CD14-positive monocyte (primary cell): ENCODE data around the gene EPB41. TPM values are rescaled to one million over a fixed set of nuclear protein-coding genes. Genes with fewer than 3 reads are reported as not detected.

Experiments used
- DNase-seq, 3 donors: peaks; one replicate each; pipeline ENCODE4 v3.0.0-alpha.2; 2011 to 2022
- H2AFZ ChIP-seq: 2 replicates; pipeline ENCODE4 v1.6.0; 2012; ENCODE audit warnings: mild to moderate bottlenecking, low read depth, low read length, inconsistent platforms; ENCODE audit not compliant: insufficient read depth, poor library complexity, severe bottlenecking
- H3K27ac ChIP-seq, 2 donors: 1 replicate in 1 of 2; 2 replicates in 1 of 2; pipeline ENCODE4 v1.5.1; 2012 to 2013; ENCODE audit warnings: low read length in 2 of 2, control low read depth in 1 of 2, inconsistent platforms in 1 of 2, low read depth in 1 of 2, mild to moderate bottlenecking in 1 of 2
- H3K27me3 ChIP-seq, 2 donors: one replicate each; pipeline versions ENCODE4 v1.6.0 to v1.6.1; 2011 to 2013; ENCODE audit warnings: low read length in 2 of 2; ENCODE audit not compliant: control insufficient read depth in 2 of 2, insufficient read depth in 2 of 2
- H3K36me3 ChIP-seq, 2 donors: replicated peaks in 1 of 2; 1 replicate in 1 of 2; 2 replicates in 1 of 2; pipeline versions ENCODE4 v1.5.1 to v1.6.1; 2012 to 2013; ENCODE audit warnings: low read length in 2 of 2, control low read depth in 1 of 2, inconsistent platforms in 1 of 2, mild to moderate bottlenecking in 1 of 2; ENCODE audit not compliant: insufficient read depth in 2 of 2, control insufficient read depth in 1 of 2
- H3K4me1 ChIP-seq, 2 donors: 1 replicate in 1 of 2; 2 replicates in 1 of 2; pipeline versions ENCODE4 v1.5.1 to v1.6.1; 2012 to 2013; ENCODE audit warnings: low read length in 2 of 2, control low read depth in 1 of 2, inconsistent platforms in 1 of 2, mild to moderate bottlenecking in 1 of 2, moderate library complexity in 1 of 2; ENCODE audit not compliant: insufficient read depth in 2 of 2, control insufficient read depth in 1 of 2
- H3K4me2 ChIP-seq: replicated peaks from 2 replicates; pipeline ENCODE3; 2012; ENCODE audit warnings: low read length, moderate library complexity, mild to moderate bottlenecking; ENCODE audit not compliant: poor library complexity, severe bottlenecking; ENCODE audit errors: extremely low read depth
- H3K4me3 ChIP-seq, 3 experiments: fragments of 200-600 bp in 1 of 3; sonication (generic) in 1 of 3; replicated peaks in 1 of 3; 1 replicate in 2 of 3; 2 replicates in 1 of 3; pipeline ENCODE4 v1.5.1; 2011 to 2013; ENCODE audit warnings: low read length in 3 of 3, mild to moderate bottlenecking in 3 of 3, control low read depth in 2 of 3, low read depth in 2 of 3, inconsistent platforms in 1 of 3, moderate library complexity in 1 of 3
- H3K79me2 ChIP-seq: 2 replicates; pipeline ENCODE4 v1.6.0; 2012; ENCODE audit warnings: mild to moderate bottlenecking, control low read depth, inconsistent platforms, low read length, moderate library complexity; ENCODE audit not compliant: insufficient read depth
- H3K9ac ChIP-seq: 2 replicates; pipeline ENCODE4 v1.6.0; 2017; ENCODE audit warnings: low read length, mild to moderate bottlenecking; ENCODE audit not compliant: insufficient read depth, poor library complexity, severe bottlenecking
- H3K9me3 ChIP-seq, 2 donors: replicated peaks in 1 of 2; 1 replicate in 1 of 2; 2 replicates in 1 of 2; pipeline versions ENCODE4 v1.5.1 to v1.6.1; 2012 to 2013; ENCODE audit warnings: low read length in 2 of 2, control low read depth in 1 of 2; ENCODE audit not compliant: control insufficient read depth in 1 of 2, insufficient read depth in 1 of 2
- H4K20me1 ChIP-seq: 2 replicates; pipeline ENCODE4 v1.6.0; 2012; ENCODE audit warnings: mild to moderate bottlenecking, low read length, control low read depth, moderate library complexity; ENCODE audit not compliant: insufficient read depth
- H3K27ac Mint-ChIP-seq, 7 donors: one replicate each; pipeline ENCODE4 v1.8.0; 2020; ENCODE audit warnings: mild to moderate bottlenecking in 7 of 7, mixed read lengths in 7 of 7, moderate library complexity in 6 of 7, inconsistent platforms in 2 of 7
- H3K27me3 Mint-ChIP-seq, 3 donors: one replicate each; pipeline ENCODE4 v1.8.0; 2021 to 2022; ENCODE audit warnings: low read depth in 3 of 3, mild to moderate bottlenecking in 3 of 3, mixed read lengths in 3 of 3, moderate library complexity in 3 of 3, inconsistent platforms in 1 of 3
- H3K36me3 Mint-ChIP-seq, 2 donors: one replicate each; pipeline ENCODE4 v1.8.0; 2020; ENCODE audit warnings: mixed read lengths in 2 of 2, inconsistent platforms in 1 of 2, mild to moderate bottlenecking in 1 of 2
- H3K4me1 Mint-ChIP-seq: one replicate; pipeline ENCODE4 v1.8.0; 2020; ENCODE audit warnings: mild to moderate bottlenecking, mixed read lengths
- H3K4me3 Mint-ChIP-seq, 2 donors: one replicate each; pipeline ENCODE4 v1.8.0; 2020; ENCODE audit warnings: mild to moderate bottlenecking in 2 of 2, mixed read lengths in 2 of 2, moderate library complexity in 1 of 2
- H3K9me3 Mint-ChIP-seq, 7 donors: one replicate each; pipeline ENCODE4 v1.8.0; 2020 to 2022; ENCODE audit warnings: mixed read lengths in 7 of 7, mild to moderate bottlenecking in 6 of 7, moderate library complexity in 6 of 7, inconsistent platforms in 2 of 7
- WGBS: methylation state at CpG from one replicate; pipeline ENCODE4 v1.1.5; 2013; ENCODE audit warnings: missing lambda C conversion rate; ENCODE audit not compliant: insufficient coverage; 5-methylcytosine and 5-hydroxymethylcytosine counted together
- intact Hi-C, 2 donors: fragments of 100-400 bp; cut with micrococcal nuclease; formaldehyde crosslinking; loops; one replicate each; pipeline versions ENCODE4 v1.15.0 to v1.15.1; 2023
- polyA plus RNA-seq, 3 donors: library from polyadenylated mRNA; depleted of rRNA in 1 of 3; unstranded in 2 of 3; stranded (reverse) in 1 of 3; fragments of 300-500 nt in 2 of 3; fragments of >200 nt in 1 of 3; fragmentation: Illumina TruSeq in 2 of 3; gene quantifications; 1 replicate in 2 of 3; 2 replicates in 1 of 3; pipeline ENCODE4 v1.2.3, GENCODE V29; 2012 to 2021
- TF ChIP-seq, protein P1 (sequence below): fragments of 200-600 bp; IDR thresholded peaks from one replicate; pipeline ENCODE4 v1.8.0; 2022; ENCODE audit warnings: antibody characterized with exemption, mild to moderate bottlenecking

Gene EPB41
- polyA plus RNA-seq, 3 donors, result 11.3 to 19.4 (median 18.9) TPM

GRCh38 chr1:29152046-29152805 lies 237.9 kb downstream of the EPB41 start:
- Mint-ChIP-seq H3K27me3 (peaks cover 0 to 1% (median 1%) of the 10 kb centered on the region in 3 donors), H3K4me3 (no peak overlapping the region), H3K9me3 (peaks cover 0 to 2% (median 0%) of the 10 kb centered on the region in 7 donors), H3K36me3 (peaks cover 89 to 99% of the 10 kb centered on the region in 2 donors), H3K4me1 (no peaks in the 10 kb centered on the region), H3K27ac (peak overlapping the region in 5 of 7 donors; percentile 0 to 58 (median 26))
- intact Hi-C loops, result loop anchor here in 1 of 2 donors (5.0 kb wide), 1 partner anchor 605 kb away; no protein-coding TSS in a partner anchor
- Histone ChIP-seq H3K4me2 (no peak overlapping the region), H3K27ac (no peak overlapping the region), H3K79me2 (peaks cover 3% of the 10 kb centered on the region), H3K9me3 (no peaks in the 10 kb centered on the region), H2AFZ (no peak overlapping the region), H3K4me3 (no peak overlapping the region), H3K27me3 (no peaks in the 10 kb centered on the region), H3K36me3 (peaks cover 95 to 100% of the 10 kb centered on the region in 2 donors), H4K20me1 (peaks cover 74% of the 10 kb centered on the region), H3K9ac (no peak overlapping the region), H3K4me1 (no peaks in the 10 kb centered on the region)
- no CpG with 5 or more reads among the region's 8 CpGs for WGBS
- TF ChIP-seq, protein P1, sequence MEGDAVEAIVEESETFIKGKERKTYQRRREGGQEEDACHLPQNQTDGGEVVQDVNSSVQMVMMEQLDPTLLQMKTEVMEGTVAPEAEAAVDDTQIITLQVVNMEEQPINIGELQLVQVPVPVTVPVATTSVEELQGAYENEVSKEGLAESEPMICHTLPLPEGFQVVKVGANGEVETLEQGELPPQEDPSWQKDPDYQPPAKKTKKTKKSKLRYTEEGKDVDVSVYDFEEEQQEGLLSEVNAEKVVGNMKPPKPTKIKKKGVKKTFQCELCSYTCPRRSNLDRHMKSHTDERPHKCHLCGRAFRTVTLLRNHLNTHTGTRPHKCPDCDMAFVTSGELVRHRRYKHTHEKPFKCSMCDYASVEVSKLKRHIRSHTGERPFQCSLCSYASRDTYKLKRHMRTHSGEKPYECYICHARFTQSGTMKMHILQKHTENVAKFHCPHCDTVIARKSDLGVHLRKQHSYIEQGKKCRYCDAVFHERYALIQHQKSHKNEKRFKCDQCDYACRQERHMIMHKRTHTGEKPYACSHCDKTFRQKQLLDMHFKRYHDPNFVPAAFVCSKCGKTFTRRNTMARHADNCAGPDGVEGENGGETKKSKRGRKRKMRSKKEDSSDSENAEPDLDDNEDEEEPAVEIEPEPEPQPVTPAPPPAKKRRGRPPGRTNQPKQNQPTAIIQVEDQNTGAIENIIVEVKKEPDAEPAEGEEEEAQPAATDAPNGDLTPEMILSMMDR, result no peak
- DNase-seq, result no peak

DNA sequence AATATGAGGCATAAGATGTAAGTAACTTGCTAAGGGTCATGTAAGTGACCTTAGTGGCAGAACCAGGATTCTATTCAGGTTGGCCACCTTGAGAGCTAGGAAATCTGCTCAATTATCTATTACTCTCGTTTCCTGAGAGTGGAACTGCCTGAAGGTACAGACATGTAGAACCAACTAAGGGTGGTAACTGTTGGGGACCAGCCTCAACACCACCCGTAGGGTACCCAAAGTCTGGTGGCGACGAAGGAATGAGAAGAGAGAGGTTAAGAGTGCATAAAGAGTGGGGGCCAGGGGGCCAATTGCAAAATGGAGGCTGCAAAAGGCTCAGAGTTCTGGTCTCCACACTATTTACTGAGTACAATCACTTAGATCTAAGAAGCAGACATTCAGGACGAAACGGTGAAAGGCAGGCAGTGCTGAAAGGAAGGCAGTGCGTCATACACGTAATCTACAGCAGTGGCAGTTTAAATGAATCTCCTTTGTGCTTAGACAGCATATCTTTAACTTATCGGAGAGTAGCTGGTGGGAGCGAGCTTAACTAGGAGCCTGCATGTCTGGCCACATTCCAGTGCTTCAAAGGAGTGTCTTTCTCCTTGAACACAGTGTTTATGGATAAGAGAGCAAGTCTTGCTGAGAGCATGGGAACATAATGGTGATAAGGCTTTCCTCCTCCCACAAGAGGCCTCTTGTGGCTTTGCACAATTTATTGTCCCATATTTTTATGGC lies 242.3 kb downstream of the EPB41 start:
- Mint-ChIP-seq H3K36me3 (peaks cover 73 to 83% of the 10 kb centered on the region in 2 donors), H3K9me3 (peaks cover 0 to 1% (median 0%) of the 10 kb centered on the region in 7 donors), H3K4me3 (no peak overlapping the region), H3K27me3 (peaks cover 0 to 2% (median 0%) of the 10 kb centered on the region in 3 donors), H3K27ac (peak overlapping the region in 1 of 7 donors; percentile 50), H3K4me1 (no peaks in the 10 kb centered on the region)
- H3K27me3 ChIP-seq, result no peaks in the 10 kb centered on the region
- 95% methylated on average over 4 of the region's 10 CpGs for WGBS
- H3K79me2 ChIP-seq, result peaks cover 19% of the 10 kb centered on the region
- H3K4me1 ChIP-seq, result no peaks in the 10 kb centered on the region
- intact Hi-C loops, result no loop called here
- no peak overlapping the region for H3K4me3 ChIP-seq
- no peak overlapping the region for H3K9ac ChIP-seq
- H2AFZ ChIP-seq, result no peak overlapping the region
- H3K36me3 ChIP-seq, result peaks cover 87 to 94% of the 10 kb centered on the region in 2 donors
- H3K9me3 ChIP-seq, result no peaks in the 10 kb centered on the region
- H3K4me2 ChIP-seq, result no peak overlapping the region
- H4K20me1 ChIP-seq, result peaks cover 94% of the 10 kb centered on the region
- TF ChIP-seq, protein P1, result no peak
- DNase-seq, result no peak
- H3K27ac ChIP-seq, result no peak overlapping the region
